ENCODE data around the gene PDE1C.

- no peak for TF ChIP-seq CTCF (conservative IDR thresholded peaks at IDR 0.05; ENCODE audit: low read length)
- TF ChIP-seq EZH2phosphoT487 (IDR thresholded peaks at IDR 0.05; ENCODE audit: borderline replicate concordance), result no peak
Measured at GRCh38 chr7:31794851-31795344, 275.3 kb downstream of the PDE1C start.
